ENCODE results near the gene SLC28A2. TPM values are rescaled to one million over a fixed set of nuclear protein-coding genes. Genes with fewer than 3 reads are reported as not detected.
"Not testable (repeated sequence)": the region's sequence is repeated elsewhere in the genome, so short reads cannot be mapped to it uniquely, and the experiment has no call there.

The SLC28A2 gene
- total RNA-seq, 1 experiment from 2014 or later, result not detected

- peak; percentile 76 for TF ChIP-seq CTCF (conservative IDR thresholded peaks at IDR 0.05; ENCODE audit: low read depth, low read length)
- TF ChIP-seq EZH2 (IDR thresholded peaks at IDR 0.05; ENCODE audit: low read length, unreplicated experiment), result no peak
- no peak for TF ChIP-seq EZH2phosphoT487 (IDR thresholded peaks at IDR 0.05; ENCODE audit: borderline replicate concordance, low read length)
- H3K27ac ChIP-seq (ENCODE audit: low read length), result no peak overlapping the region
- peak overlapping the region; percentile 66 for H3K4me2 ChIP-seq (ENCODE audit: low read length)
- H3K36me3 ChIP-seq (ENCODE audit: low read depth, low read length), result no peaks in the 10 kb centered on the region
- H3K27me3 ChIP-seq (ENCODE audit: low read length), result 0 out of 2 replicates have a peak, but pooled peaks cover 3% of the 10 kb centered on the region
- no peaks in the 10 kb centered on the region for H3K79me2 ChIP-seq (ENCODE audit: low read length)
- peak; percentile 71 for DNase-seq
- H4K20me1 ChIP-seq (ENCODE audit: low read length), result no peaks in the 10 kb centered on the region
- peaks cover 9% of the 10 kb centered on the region; the same call in 1 of the 2 replicates for H3K4me1 ChIP-seq (ENCODE audit: insufficient read depth, low read length)
- peak overlapping the region; percentile 52 for H2AFZ ChIP-seq (ENCODE audit: low read length)
- no TSS peak for BruUV-seq (replicated peaks)
- intact Hi-C loops (cut with micrococcal nuclease), result loop anchor here (1.0 to 2.0 kb wide), 2 partner anchors 92 to 149 kb away; no protein-coding TSS in a partner anchor
- no peaks in the 10 kb centered on the region for H3K9me3 ChIP-seq (ENCODE audit: low read length)
- H3F3A ChIP-seq (ENCODE audit: low read length, unreplicated experiment), result no peaks in the 10 kb centered on the region
- peak overlapping the region; percentile 42 for H3K4me3 ChIP-seq (ENCODE audit: low read length)
- peak; percentile 68 for ATAC-seq
- H3K9ac ChIP-seq (ENCODE audit: low read length), result no peak overlapping the region
- no peaks in the 10 kb centered on the region for H3K9me2 ChIP-seq (replicated peaks; ENCODE audit: low read length)
- POLR2A ChIA-PET (ENCODE audit: unreplicated experiment), result no interaction called here
- CTCF ChIA-PET, result no interaction called here
Observed at GRCh38 chr15:45307230-45307924, 55.3 kb downstream of the SLC28A2 start.

- H3K36me3 ChIP-seq (ENCODE audit: low read depth, low read length); H3F3A ChIP-seq (ENCODE audit: low read length, unreplicated experiment); H2AFZ ChIP-seq (ENCODE audit: low read length); ATAC-seq; H3K79me2 ChIP-seq (ENCODE audit: low read length); BruUV-seq (replicated peaks); H3K9me2 ChIP-seq (replicated peaks; ENCODE audit: low read length); H4K20me1 ChIP-seq (ENCODE audit: low read length); DNase-seq; CTCF ChIA-PET; H3K9ac ChIP-seq (ENCODE audit: low read length); H3K9me3 ChIP-seq (ENCODE audit: low read length); H3K27me3 ChIP-seq (ENCODE audit: low read length); H3K4me2 ChIP-seq (ENCODE audit: low read length); H3K4me3 ChIP-seq (ENCODE audit: low read length); H3K4me1 ChIP-seq (ENCODE audit: insufficient read depth, low read length); intact Hi-C loops (cut with micrococcal nuclease); H3K27ac ChIP-seq (ENCODE audit: low read length): not testable (repeated sequence)
- POLR2A ChIA-PET (ENCODE audit: unreplicated experiment), result interaction anchor here (0.7 kb wide), 1 partner anchor 71 kb away, joined by 5 read pairs; no protein-coding TSS in a partner anchor
Observed at GRCh38 chr15:45314117-45314516, 62.1 kb downstream of the SLC28A2 start.

- POLR2A ChIA-PET (ENCODE audit: unreplicated experiment), result no interaction called here
- no peaks in the 10 kb centered on the region for H3K36me3 ChIP-seq (ENCODE audit: low read depth, low read length)
- peak overlapping the region; percentile 62 for H2AFZ ChIP-seq (ENCODE audit: low read length)
- intact Hi-C loops (cut with micrococcal nuclease), result no loop called here
- CTCF ChIA-PET, result interaction anchor here (0.6 to 0.7 kb wide), 2 partner anchors 87 to 89 kb away, joined by 3 to 4 read pairs; a partner anchor contains a TSS
- no TSS peak for BruUV-seq (replicated peaks)
- peak; percentile 65 for DNase-seq
- peak; percentile 80 for ATAC-seq
- no peaks in the 10 kb centered on the region for H3F3A ChIP-seq (ENCODE audit: low read length, unreplicated experiment)
- no peak overlapping the region for H3K9ac ChIP-seq (ENCODE audit: low read length)
- H3K4me3 ChIP-seq (ENCODE audit: low read length), result no peak overlapping the region
- H3K27ac ChIP-seq (ENCODE audit: low read length), result no peak overlapping the region
- no peaks in the 10 kb centered on the region for H3K4me1 ChIP-seq (ENCODE audit: insufficient read depth, low read length)
- H3K9me3 ChIP-seq (ENCODE audit: low read length), result no peaks in the 10 kb centered on the region
- H3K4me2 ChIP-seq (ENCODE audit: low read length), result peak overlapping the region; percentile 34; the same call in 1 of the 2 replicates
- H3K27me3 ChIP-seq (ENCODE audit: low read length), result 0 out of 2 replicates have a peak, but pooled peaks cover 3% of the 10 kb centered on the region
- no peaks in the 10 kb centered on the region for H3K79me2 ChIP-seq (ENCODE audit: low read length)
- H3K9me2 ChIP-seq (replicated peaks; ENCODE audit: low read length), result no peaks in the 10 kb centered on the region
- TF ChIP-seq CTCF (conservative IDR thresholded peaks at IDR 0.05; ENCODE audit: low read depth, low read length) (peak; percentile 50), EZH2phosphoT487 (IDR thresholded peaks at IDR 0.05; ENCODE audit: borderline replicate concordance, low read length) (no peak)
- no peaks in the 10 kb centered on the region for H4K20me1 ChIP-seq (ENCODE audit: low read length)
Observed at GRCh38 chr15:45314960-45315359, 62.9 kb downstream of the SLC28A2 start.

Data from PC-3 (cell line).